Stimulated activated CD8-positive, alpha-beta memory T cell treated with anti-CD3 and anti-CD28 coated beads, Interleukin-15, amount 100 ng/mL, for 1 hour (primary cell): ENCODE results near the gene AXIN1.
"Not testable (repeated sequence)": the region's sequence is repeated elsewhere in the genome, so short reads cannot be mapped to it uniquely, and the experiment has no call there.

Experiments used
- DNase-seq: peaks from one replicate; pipeline ENCODE4 v3.0.0-alpha.2; 2020; ENCODE audit warnings: low read depth

The AXIN1 gene

GRCh38 chr16:333406-334094, 19.0 kb downstream of the AXIN1 start:
- no peak for DNase-seq

DNA sequence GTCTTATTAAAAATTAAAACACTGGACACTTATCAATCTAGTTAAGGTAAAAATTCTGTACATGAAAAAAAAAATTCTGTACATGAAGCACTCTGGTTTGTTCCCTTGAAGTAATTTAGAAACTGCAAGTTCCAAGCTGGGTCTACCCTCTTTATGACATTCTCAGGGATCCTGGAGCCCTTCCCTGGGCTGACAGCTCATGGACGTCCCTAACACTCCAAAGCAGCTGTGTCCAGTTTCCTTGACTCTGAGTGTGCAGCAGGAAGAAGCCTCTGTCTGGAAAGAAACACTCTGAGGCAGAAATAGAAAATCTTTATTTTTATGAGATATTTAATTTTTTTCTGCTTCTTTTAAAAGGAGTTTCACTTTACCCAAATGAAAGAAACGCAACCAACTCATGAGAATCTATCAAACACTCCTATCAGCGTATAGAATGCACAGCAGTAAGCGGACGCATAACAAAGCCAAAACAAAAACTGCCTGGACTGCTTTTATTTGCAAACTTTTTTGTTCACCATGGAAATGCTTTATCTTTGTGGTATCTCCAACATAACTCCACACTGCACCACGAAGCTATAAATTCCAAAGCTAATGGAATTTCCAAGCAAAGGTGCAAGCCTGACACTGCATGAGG, 21.2 kb downstream of the AXIN1 start:
- DNase-seq: not testable (repeated sequence)

DNA sequence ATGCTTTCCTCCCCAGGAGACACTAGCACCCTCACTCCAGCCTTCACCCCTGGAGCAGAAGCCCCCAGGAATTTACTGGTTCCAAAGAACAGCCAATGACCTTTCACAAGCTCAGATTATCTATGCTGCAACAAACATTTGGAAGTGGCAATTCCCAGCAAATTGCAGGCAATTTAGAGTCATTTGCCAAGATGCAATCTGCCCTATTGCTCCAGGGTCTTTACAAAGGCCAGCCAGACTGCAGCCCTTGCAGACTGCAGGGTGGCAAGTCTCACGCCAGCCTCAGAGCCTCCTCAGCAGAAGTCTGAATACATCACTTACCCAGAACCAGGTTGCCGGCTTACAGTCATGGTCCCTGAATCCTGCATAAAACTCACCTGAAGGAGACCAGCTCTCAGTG, 21.8 kb downstream of the AXIN1 start:
- no peak for DNase-seq

- no peak for DNase-seq
Observed at GRCh38 chr16:325375-326145, 27.0 kb downstream of the AXIN1 start.

DNA sequence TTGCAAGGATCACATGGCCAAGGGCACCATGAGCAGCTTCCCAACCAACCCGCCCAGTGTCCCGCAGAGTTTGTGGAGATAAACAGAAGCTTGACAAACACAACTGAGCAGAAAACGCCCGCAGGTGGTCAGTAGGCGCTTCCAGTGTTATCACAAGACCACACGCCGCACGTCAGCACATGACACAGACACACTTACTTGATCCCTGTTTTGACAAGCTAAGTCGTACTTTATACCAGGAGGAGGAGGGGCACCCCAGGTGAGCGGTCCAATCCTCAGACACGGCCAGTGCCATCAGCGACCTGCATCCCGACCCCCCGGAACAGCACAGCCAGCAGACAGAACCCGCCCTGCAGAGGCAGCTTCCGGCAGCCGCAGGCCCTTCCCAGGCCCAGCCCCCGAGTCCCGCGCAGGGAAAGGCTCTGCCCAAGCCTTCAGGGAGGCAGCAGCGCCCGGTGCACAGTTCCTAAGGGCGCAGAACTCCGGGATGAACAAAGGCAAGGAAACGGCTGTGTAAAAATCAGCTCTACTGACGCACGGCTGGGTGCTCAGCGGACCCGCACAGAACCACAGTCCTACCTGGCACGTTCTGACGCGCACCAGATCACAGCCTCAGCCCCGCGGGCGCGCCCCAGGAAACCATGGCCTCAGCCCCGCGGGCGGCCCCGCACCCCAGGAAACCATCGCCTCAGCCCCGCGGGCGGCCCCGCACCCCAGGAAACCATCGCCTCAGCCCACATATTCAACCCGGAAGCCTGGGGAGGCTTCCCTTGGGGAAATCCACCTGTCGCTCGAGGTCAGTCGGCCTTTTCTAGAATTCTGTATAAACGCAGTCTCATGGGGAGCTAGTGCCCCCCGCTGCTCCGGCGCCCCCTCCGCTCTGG, 27.8 kb downstream of the AXIN1 start:
- peak; percentile 27 for DNase-seq

- no peak for DNase-seq
Observed at GRCh38 chr16:324201-324450, 28.4 kb downstream of the AXIN1 start.

- DNase-seq: no peak
Observed at GRCh38 chr16:322476-323143, 29.9 kb downstream of the AXIN1 start.

- no peak for DNase-seq
Observed at GRCh38 chr16:321532-321931, 31.0 kb downstream of the AXIN1 start.

DNA sequence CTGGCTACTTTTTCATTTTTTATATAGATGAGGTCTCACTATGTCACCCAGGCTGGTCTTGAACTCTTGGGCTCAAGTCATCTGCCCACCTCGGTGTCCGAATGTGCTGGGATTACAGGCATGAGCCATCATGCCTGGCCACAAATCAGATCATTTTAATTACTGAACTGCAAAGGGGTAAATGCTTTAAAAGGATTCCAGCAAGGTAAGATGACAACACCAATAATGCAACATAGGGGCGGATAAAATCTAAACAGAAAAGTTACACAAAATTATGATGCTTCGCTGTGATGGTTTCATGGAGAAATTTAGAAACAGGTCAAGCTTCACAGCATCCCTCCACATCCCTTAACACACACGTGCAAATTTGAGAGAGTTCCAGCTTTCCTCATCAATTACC, 32.3 kb downstream of the AXIN1 start:
- DNase-seq: no peak

- no peak for DNase-seq
Observed at GRCh38 chr16:318628-319027, 33.9 kb downstream of the AXIN1 start.

DNA sequence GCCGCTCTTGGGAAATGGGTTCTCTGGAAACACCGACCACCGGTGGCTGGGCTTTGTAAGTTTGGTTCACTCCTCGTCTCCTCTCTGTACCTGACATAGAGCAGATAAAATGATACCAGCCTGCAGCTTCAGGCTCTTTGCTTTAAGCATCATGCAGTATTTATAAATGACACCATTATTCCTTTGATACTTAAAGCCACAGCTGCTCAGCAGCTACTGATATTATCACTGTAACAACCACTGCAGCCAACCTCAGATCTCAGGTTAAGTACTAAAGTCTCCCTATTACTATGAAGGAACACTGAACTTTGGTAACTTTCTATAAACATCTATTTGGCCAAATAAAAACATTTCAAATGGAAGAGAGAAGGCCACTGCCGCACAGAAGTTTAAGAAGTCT, 34.9 kb downstream of the AXIN1 start:
- no peak for DNase-seq

GRCh38 chr16:316741-317464, 35.6 kb downstream of the AXIN1 start:
- DNase-seq: no peak

DNA sequence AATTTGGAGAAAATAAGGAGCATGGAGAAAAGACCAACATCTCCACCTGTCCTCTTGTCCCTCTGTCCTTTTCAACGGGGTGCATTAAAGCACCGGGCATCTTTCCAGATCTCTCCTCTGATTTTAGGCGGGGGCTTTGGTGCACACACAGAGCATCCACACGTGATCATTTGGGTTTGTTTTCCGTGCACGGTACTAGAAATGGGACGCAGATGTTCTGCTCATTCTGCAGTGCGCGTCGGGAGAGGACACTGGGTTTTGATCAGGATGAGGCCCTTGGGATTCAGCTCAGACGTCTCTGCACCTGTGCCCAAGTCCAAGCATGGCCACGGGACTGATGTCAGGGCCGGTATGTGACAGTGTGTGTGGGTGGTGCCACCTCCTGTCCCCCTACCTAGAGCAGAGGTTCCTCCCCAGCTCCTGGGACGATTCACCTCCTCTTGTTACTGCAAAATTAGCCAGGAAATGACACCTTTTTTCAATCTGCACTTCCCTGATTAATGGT, 37.7 kb downstream of the AXIN1 start:
- DNase-seq: no peak

- no peak for DNase-seq
Observed at GRCh38 chr16:314351-314750, 38.2 kb downstream of the AXIN1 start.

GRCh38 chr16:311725-312124, 40.8 kb downstream of the AXIN1 start:
- DNase-seq: no peak

GRCh38 chr16:309476-309875, 43.0 kb downstream of the AXIN1 start:
- DNase-seq: no peak

- no peak for DNase-seq
Observed at GRCh38 chr16:307691-308312, 44.7 kb downstream of the AXIN1 start.

- DNase-seq: no peak
Observed at GRCh38 chr16:306911-307370, 45.6 kb downstream of the AXIN1 start.

DNA sequence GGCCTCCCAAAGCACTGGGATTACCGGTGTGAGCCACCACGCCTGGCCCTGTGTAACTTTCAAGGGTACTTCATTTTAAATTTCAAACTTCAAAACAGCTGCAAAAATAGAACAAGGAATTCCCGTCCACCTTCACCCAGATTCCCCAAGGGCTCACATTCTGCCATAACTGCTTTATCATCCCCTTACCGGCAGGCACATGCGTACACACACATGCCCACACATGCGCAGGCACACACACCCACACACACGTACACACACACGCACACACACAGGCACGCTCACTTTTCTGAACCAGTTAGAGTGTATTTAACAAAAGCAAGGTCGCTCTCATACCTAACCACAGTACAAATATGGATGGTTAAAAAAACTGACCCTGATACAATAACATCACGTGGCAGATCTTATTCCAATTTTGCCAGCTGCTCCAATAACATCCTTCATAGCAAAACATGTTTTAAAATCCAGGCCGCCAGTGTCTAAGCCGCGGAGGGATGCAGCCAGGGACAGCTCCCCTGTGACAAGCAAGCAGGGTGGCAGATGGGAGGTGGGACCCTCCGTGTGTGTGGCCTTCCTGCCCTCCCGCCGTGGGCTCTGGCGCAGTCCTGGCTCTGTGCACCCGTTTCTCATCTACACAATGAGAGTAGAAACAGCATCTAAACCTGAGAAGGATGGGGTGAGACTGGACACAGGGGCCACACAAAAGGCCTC, 46.5 kb downstream of the AXIN1 start:
- no peak for DNase-seq
